PFSK-1 (cell line): ENCODE results near the gene HABP2.

Experiments used
- FOXP2 ChIP-seq: optimal IDR thresholded peaks from 2 replicates; pipeline ENCODE3; 2011; ENCODE audit warnings: borderline replicate concordance, control low read depth, inconsistent platforms; ENCODE audit not compliant: insufficient read depth; ENCODE audit errors: extremely low read length, extremely low read depth
- POLR2AphosphoS5 ChIP-seq: IDR thresholded peaks from 2 replicates; pipeline ENCODE4 v1.6.1; 2012; ENCODE audit warnings: low read depth, mild to moderate bottlenecking, control low read depth, low read length, moderate library complexity
- REST ChIP-seq, 2 experiments: IDR thresholded peaks; 2 replicates each; pipeline versions ENCODE4 v1.6.1 to v1.8.0; 2011 to 2012; ENCODE audit warnings: low read depth in 2 of 2, low read length in 2 of 2, control low read depth in 1 of 2, inconsistent platforms in 1 of 2, mild to moderate bottlenecking in 1 of 2, moderate library complexity in 1 of 2; ENCODE audit not compliant: insufficient read depth in 1 of 2
- SIN3A ChIP-seq: IDR thresholded peaks from 2 replicates; pipeline ENCODE4 v1.6.1; 2012; ENCODE audit warnings: mild to moderate bottlenecking, low read length, moderate library complexity, borderline replicate concordance; ENCODE audit not compliant: insufficient read depth
- TAF1 ChIP-seq: IDR thresholded peaks from 2 replicates; pipeline ENCODE4 v1.6.1; 2012; ENCODE audit warnings: low read length, control low read depth, borderline replicate concordance; ENCODE audit not compliant: insufficient read depth

The HABP2 gene

GRCh38 chr10:113619401-113619800 lies 66.5 kb downstream of the HABP2 start:
- TF ChIP-seq FOXP2 (no peak), SIN3A (no peak), TAF1 (no peak), REST (IDR thresholded peaks at IDR 0.05; ENCODE audit: insufficient read depth in 1 of 2, low read depth in 2 of 2, low read length in 2 of 2) (no peak), POLR2AphosphoS5 (no peak)

GRCh38 chr10:113620511-113620910 lies 67.7 kb downstream of the HABP2 start:
- TF ChIP-seq TAF1 (no peak), REST (IDR thresholded peaks at IDR 0.05; ENCODE audit: insufficient read depth in 1 of 2, low read depth in 2 of 2, low read length in 2 of 2) (no peak), SIN3A (no peak), FOXP2 (no peak)

- TF ChIP-seq FOXP2 (no peak), TAF1 (no peak), SIN3A (no peak), POLR2AphosphoS5 (no peak)
These were observed 68.1 kb downstream of the HABP2 start for GRCh38 chr10:113620936-113621335.

DNA sequence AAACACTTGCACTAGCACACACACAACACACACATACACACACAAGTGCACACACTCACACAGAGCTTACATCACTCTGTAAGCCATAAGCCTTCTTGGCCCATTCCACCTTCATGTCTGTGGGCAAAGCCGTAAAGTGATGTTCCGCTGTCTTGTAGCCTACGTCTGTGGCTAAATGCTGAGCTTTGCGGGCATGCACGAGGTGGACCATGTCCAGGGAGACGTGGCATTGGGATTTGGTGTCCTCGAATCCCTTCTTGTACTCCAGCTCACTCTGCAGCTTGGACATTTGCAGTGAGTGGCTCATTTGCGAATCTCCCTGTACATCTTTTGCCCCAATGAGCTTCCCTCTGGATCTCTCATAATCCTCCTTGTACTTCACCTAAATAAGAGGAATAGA lies 68.9 kb downstream of the HABP2 start:
- no peak for TF ChIP-seq TAF1

DNA sequence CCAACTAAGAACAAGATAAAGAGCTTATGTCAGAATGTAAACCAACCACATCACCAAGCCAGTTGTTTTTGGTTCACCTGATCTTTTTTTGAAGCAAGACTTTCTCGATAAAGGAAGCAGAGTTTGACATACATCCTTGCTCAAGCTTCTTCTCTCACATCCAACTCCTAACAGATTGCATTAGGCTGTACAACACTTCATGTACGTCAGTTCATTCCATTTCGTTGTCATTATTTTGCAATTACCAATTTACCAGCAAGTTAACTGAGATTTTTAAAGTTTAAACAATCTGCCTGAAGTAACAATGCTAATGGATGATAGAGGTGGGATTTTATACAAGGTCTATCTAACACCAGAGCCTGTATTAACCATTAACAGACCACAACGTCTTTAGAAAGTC lies 70.0 kb downstream of the HABP2 start:
- no peak for TF ChIP-seq POLR2AphosphoS5
- no peak for TF ChIP-seq REST (IDR thresholded peaks at IDR 0.05; ENCODE audit: insufficient read depth in 1 of 2, low read depth in 2 of 2, low read length in 2 of 2)
- no peak for TF ChIP-seq TAF1
- TF ChIP-seq FOXP2 = no peak
- no peak for TF ChIP-seq SIN3A

- TF ChIP-seq TAF1 (no peak), SIN3A (no peak), FOXP2 (no peak), POLR2AphosphoS5 (no peak), REST (IDR thresholded peaks at IDR 0.05; ENCODE audit: insufficient read depth in 1 of 2, low read depth in 2 of 2, low read length in 2 of 2) (no peak)
These were observed 72.8 kb downstream of the HABP2 start for GRCh38 chr10:113625461-113626186.
